ENCODE results near the gene NFXL1. TPM values are rescaled to one million over a fixed set of nuclear protein-coding genes. Genes with fewer than 3 reads are reported as not detected.

NFXL1 gene
- total RNA-seq, 1 donor from 2014 or later, result 30.3 TPM

DNA sequence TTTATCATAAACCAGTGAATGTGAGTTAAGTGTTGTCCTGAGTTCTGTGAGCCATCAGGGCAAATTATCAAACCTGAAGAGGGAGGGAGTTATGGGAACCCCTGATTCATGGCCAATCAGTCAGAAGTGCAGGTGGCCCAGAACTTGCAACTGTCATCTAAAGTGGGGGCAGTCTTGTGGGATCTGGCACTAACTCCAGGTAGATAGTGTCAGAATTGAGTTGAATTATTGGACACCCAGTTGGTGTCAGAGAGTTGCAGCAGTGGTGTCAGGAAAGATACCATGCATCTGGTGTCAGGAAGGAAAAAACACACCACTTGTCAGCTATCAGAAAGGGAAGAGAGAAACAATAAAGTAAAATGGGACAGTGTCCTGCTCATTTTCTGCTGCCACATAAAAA lies 84.9 kb downstream of the NFXL1 start:
- H3K4me3 Mint-ChIP-seq, result no peak overlapping the region
- peaks cover 13% of the 10 kb centered on the region for H3K9me3 Mint-ChIP-seq

DNA sequence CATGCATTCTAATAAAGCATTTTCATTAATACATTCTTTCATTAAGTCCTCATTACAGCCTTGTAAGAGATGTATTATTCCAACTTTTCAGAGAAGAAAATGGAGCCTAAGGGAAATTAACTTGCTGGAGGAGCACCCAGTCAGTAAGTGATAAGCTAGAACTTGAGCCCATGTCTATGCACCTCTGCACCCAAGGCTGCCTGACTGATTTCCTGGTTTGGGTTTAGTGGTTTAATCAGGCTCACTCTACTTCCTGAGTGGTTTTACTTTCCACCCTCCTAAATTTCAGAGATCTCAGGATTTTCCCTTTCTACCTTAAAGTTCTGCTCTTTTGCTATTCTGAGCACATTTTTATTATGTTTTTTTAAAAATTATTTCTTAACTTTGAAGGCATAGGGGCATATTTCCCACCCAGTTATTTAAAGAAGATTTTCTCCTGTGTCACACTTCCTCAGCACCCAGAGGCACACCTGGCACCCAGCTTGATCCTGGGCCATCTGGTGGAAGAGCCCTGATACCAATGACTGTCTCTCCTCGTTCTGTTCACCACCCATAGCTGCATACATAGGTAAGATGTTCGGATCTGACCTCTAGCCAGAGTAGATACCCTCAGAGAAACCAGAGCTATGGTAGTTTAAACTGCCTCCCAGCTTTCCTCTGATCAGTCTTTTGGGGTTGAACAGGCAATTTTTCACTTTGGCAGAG lies 86.9 kb downstream of the NFXL1 start:
- Mint-ChIP-seq H3K4me3 (no peak overlapping the region), H3K27me3 (ENCODE audit: low read depth) (no peaks in the 10 kb centered on the region), H3K4me1 (peaks cover 5% of the 10 kb centered on the region), H3K36me3 (no peaks in the 10 kb centered on the region), H3K9me3 (no peaks in the 10 kb centered on the region), H3K27ac (no peak overlapping the region)
- TF ChIP-seq, protein P1, sequence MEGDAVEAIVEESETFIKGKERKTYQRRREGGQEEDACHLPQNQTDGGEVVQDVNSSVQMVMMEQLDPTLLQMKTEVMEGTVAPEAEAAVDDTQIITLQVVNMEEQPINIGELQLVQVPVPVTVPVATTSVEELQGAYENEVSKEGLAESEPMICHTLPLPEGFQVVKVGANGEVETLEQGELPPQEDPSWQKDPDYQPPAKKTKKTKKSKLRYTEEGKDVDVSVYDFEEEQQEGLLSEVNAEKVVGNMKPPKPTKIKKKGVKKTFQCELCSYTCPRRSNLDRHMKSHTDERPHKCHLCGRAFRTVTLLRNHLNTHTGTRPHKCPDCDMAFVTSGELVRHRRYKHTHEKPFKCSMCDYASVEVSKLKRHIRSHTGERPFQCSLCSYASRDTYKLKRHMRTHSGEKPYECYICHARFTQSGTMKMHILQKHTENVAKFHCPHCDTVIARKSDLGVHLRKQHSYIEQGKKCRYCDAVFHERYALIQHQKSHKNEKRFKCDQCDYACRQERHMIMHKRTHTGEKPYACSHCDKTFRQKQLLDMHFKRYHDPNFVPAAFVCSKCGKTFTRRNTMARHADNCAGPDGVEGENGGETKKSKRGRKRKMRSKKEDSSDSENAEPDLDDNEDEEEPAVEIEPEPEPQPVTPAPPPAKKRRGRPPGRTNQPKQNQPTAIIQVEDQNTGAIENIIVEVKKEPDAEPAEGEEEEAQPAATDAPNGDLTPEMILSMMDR (IDR thresholded peaks at IDR 0.05; ENCODE audit: unreplicated experiment), result no peak
- DNase-seq (ENCODE audit: low spot score in 2 of 2, unreplicated experiment in 2 of 2), result no peak

More for the DNA sequence above, 84.9 kb downstream of the NFXL1 start:
- peaks cover 9% of the 10 kb centered on the region for H3K36me3 Mint-ChIP-seq
- TF ChIP-seq, protein P1 (IDR thresholded peaks at IDR 0.05; ENCODE audit: unreplicated experiment), result no peak
- no peak for DNase-seq (ENCODE audit: low spot score in 2 of 2, unreplicated experiment in 2 of 2)
- H3K27ac Mint-ChIP-seq, result no peak overlapping the region
- peaks cover 5% of the 10 kb centered on the region for H3K4me1 Mint-ChIP-seq
- peaks cover 2% of the 10 kb centered on the region for H3K27me3 Mint-ChIP-seq (ENCODE audit: low read depth)

DNA sequence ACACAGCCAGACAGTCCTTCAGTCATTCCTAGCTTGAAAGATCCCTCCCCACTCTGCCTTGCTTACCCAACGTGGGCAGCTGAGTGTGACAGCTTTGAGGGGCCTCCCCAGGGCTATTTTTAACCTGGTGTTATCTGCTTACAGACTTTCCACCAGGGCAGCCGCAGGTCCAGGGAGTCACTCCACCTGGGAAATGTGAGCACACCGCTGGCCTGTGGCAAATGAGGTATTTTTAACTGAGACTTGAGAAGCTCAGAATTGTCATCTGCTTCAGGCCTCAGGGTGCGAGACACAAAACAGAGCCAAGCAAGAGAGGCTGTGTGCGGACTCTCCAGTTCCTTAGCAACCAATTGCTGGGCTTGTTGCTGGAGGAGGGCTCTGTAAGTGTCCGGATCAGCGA lies 89.5 kb downstream of the NFXL1 start:
- Mint-ChIP-seq H3K36me3 (no peaks in the 10 kb centered on the region), H3K4me3 (no peak overlapping the region), H3K4me1 (peaks cover 5% of the 10 kb centered on the region), H3K27me3 (ENCODE audit: low read depth) (no peaks in the 10 kb centered on the region), H3K9me3 (no peaks in the 10 kb centered on the region), H3K27ac (no peak overlapping the region)
- TF ChIP-seq, protein P1 (IDR thresholded peaks at IDR 0.05; ENCODE audit: unreplicated experiment), result no peak
- DNase-seq (ENCODE audit: low spot score in 2 of 2, unreplicated experiment in 2 of 2), result no peak

DNA sequence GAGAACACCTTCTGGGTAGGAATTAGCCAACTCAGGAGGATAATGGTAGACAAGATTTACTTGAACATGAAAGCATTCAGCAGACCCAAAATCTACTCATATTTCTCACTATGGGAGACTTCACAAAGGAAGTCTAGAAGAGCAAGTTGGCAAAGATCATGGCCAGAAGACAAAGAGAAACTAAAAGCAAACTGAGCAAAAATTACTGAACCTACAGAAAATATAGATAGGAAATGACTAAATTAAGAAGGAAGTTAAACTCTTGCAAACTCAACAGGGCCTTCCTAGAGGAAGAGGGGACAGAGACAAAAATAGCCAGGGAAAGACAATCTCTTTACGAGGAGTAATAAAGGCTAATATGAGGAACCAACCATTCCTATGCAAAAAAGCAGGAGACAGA lies 95.2 kb downstream of the NFXL1 start:
- Mint-ChIP-seq H3K27ac (no peak overlapping the region), H3K9me3 (peaks cover 6% of the 10 kb centered on the region), H3K27me3 (ENCODE audit: low read depth) (peaks cover under 1% of the 10 kb centered on the region), H3K4me1 (no peaks in the 10 kb centered on the region), H3K4me3 (no peak overlapping the region), H3K36me3 (no peaks in the 10 kb centered on the region)
- TF ChIP-seq, protein P1 (IDR thresholded peaks at IDR 0.05; ENCODE audit: unreplicated experiment), result no peak
- no peak for DNase-seq (ENCODE audit: low spot score in 2 of 2, unreplicated experiment in 2 of 2)

- peaks cover 6% of the 10 kb centered on the region for H3K9me3 Mint-ChIP-seq
- no peak for DNase-seq (ENCODE audit: low spot score in 2 of 2, unreplicated experiment in 2 of 2)
- TF ChIP-seq, protein P1 (IDR thresholded peaks at IDR 0.05; ENCODE audit: unreplicated experiment), result no peak
- H3K27ac Mint-ChIP-seq, result no peak overlapping the region
- H3K36me3 Mint-ChIP-seq, result no peaks in the 10 kb centered on the region
- peaks cover 2% of the 10 kb centered on the region for H3K27me3 Mint-ChIP-seq (ENCODE audit: low read depth)
- no peaks in the 10 kb centered on the region for H3K4me1 Mint-ChIP-seq
- H3K4me3 Mint-ChIP-seq, result no peak overlapping the region
These were observed 97.1 kb downstream of the NFXL1 start for GRCh38 chr4:47817275-47817674.

All from mesothelial cell of epicardium (in vitro differentiated cells).